Forelimb muscle (tissue), 1 donor: Measurements from ENCODE around the gene SMG1. TPM values are rescaled to one million over a fixed set of nuclear protein-coding genes. Genes with fewer than 3 reads are reported as not detected.
"Not testable (repeated sequence)": the region's sequence is repeated elsewhere in the genome, so short reads cannot be mapped to it uniquely, and the experiment has no call there.

Source experiments
- DNase-seq: peaks from one replicate; pipeline ENCODE4 v3.0.0-alpha.2; 2013; ENCODE audit warnings: low read depth
- polyA plus RNA-seq: library from polyadenylated mRNA; unstranded; fragments of 120-200 nt; gene quantifications from one replicate; pipeline ENCODE4 v1.2.1, GENCODE V29; 2013; ENCODE audit not compliant: insufficient read length

SMG1 gene
- polyA plus RNA-seq, 1 donor, result 45.0 TPM

GRCh38 chr16:18762713-18763112, 163.5 kb downstream of the SMG1 start:
- DNase-seq, result not testable (repeated sequence)

GRCh38 chr16:18759598-18760520, 166.3 kb downstream of the SMG1 start:
- DNase-seq, result not testable (repeated sequence)

DNA sequence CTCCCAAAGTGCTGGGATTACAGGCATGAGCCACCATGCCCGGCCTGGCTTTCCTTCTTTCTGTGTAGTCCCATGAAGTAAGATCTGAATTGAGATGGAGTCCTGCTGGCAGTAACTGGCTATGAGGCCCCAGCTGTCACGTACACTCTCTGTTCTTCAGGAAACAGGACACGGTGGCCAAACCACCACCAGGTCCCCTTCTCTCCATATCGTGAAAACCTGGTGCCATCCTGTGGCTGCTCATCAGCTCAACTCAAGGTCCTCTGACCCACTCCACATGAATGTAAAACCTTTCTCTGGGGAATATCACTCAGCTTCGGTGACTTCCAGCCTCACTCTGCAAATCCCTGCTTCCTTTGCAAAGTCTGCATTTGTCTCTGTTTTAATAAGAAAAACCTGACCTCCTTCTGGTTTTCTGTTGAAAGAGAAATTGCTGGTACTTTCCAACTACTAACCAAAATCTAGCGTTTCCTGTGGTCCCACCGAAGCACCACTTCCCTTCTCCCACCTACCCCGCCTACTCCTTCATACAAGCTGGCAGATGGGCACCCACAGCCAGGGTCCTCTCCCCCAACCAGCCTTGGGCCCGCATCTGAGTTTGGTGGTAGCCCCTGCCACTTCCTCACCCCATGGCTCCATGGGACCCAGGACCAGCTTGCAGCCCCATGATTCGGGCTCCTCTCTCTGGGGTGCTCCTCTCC, 168.1 kb downstream of the SMG1 start:
- not testable (repeated sequence) for DNase-seq

- DNase-seq, result not testable (repeated sequence)
Observed at GRCh38 chr16:18756639-18757038, 169.6 kb downstream of the SMG1 start.

Other genes starting within 250 kb of the SMG1 start
- gene RPS15A, start 136.1 kb downstream of the SMG1 start, polyA plus RNA-seq, result 1,688 TPM
- gene ARL6IP1, start 124.9 kb downstream of the SMG1 start, polyA plus RNA-seq, result 73.6 TPM
- gene TMC7, start 57.5 kb upstream of the SMG1 start, polyA plus RNA-seq, result 1.5 TPM
- 31.2 TPM for gene COQ7, start 141.2 kb upstream of the SMG1 start, polyA plus RNA-seq
- gene ITPRIPL2, start 187.6 kb upstream of the SMG1 start, polyA plus RNA-seq, result 21.3 TPM
- 5.9 TPM for gene SYT17, start 241.8 kb upstream of the SMG1 start, polyA plus RNA-seq